Measurements from ENCODE around the gene MIEF2. TPM values are rescaled to one million over a fixed set of nuclear protein-coding genes. Genes with fewer than 3 reads are reported as not detected.
"Not testable (repeated sequence)": the region's sequence is repeated elsewhere in the genome, so short reads cannot be mapped to it uniquely, and the experiment has no call there.

The MIEF2 gene
- total RNA-seq, 1 donor from 2014 or later, result 7.4 TPM

- no peak overlapping the region for H3K4me3 Mint-ChIP-seq (ENCODE audit: unreplicated experiment)
- peaks cover 2% of the 10 kb centered on the region for H3K9me3 Mint-ChIP-seq (ENCODE audit: unreplicated experiment)
- no peaks in the 10 kb centered on the region for H3K27me3 Mint-ChIP-seq (ENCODE audit: unreplicated experiment)
- H3K4me1 Mint-ChIP-seq (ENCODE audit: low read depth, unreplicated experiment), result no peaks in the 10 kb centered on the region
- DNase-seq, result no peak
- TF ChIP-seq, protein P1, sequence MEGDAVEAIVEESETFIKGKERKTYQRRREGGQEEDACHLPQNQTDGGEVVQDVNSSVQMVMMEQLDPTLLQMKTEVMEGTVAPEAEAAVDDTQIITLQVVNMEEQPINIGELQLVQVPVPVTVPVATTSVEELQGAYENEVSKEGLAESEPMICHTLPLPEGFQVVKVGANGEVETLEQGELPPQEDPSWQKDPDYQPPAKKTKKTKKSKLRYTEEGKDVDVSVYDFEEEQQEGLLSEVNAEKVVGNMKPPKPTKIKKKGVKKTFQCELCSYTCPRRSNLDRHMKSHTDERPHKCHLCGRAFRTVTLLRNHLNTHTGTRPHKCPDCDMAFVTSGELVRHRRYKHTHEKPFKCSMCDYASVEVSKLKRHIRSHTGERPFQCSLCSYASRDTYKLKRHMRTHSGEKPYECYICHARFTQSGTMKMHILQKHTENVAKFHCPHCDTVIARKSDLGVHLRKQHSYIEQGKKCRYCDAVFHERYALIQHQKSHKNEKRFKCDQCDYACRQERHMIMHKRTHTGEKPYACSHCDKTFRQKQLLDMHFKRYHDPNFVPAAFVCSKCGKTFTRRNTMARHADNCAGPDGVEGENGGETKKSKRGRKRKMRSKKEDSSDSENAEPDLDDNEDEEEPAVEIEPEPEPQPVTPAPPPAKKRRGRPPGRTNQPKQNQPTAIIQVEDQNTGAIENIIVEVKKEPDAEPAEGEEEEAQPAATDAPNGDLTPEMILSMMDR (IDR thresholded peaks at IDR 0.05; ENCODE audit: partially characterized antibody, unreplicated experiment), result no peak
- no peaks in the 10 kb centered on the region for H3K36me3 Mint-ChIP-seq (ENCODE audit: unreplicated experiment)
- H3K27ac Mint-ChIP-seq (ENCODE audit: unreplicated experiment), result no peak overlapping the region
These were observed 21.3 kb downstream of the MIEF2 start for GRCh38 chr17:18281788-18282187.

GRCh38 chr17:18285296-18285695, 24.8 kb downstream of the MIEF2 start:
- no peaks in the 10 kb centered on the region for H3K36me3 Mint-ChIP-seq (ENCODE audit: unreplicated experiment)
- DNase-seq, result no peak
- TF ChIP-seq, protein P1 (IDR thresholded peaks at IDR 0.05; ENCODE audit: partially characterized antibody, unreplicated experiment), result no peak
- no peak overlapping the region for H3K4me3 Mint-ChIP-seq (ENCODE audit: unreplicated experiment)
- H3K9me3 Mint-ChIP-seq (ENCODE audit: unreplicated experiment), result peaks cover 4% of the 10 kb centered on the region
- H3K27ac Mint-ChIP-seq (ENCODE audit: unreplicated experiment), result no peak overlapping the region
- no peaks in the 10 kb centered on the region for H3K4me1 Mint-ChIP-seq (ENCODE audit: low read depth, unreplicated experiment)
- no peaks in the 10 kb centered on the region for H3K27me3 Mint-ChIP-seq (ENCODE audit: unreplicated experiment)

GRCh38 chr17:18291718-18292540, 31.5 kb downstream of the MIEF2 start:
- H3K36me3 Mint-ChIP-seq (ENCODE audit: unreplicated experiment), result no peaks in the 10 kb centered on the region
- no peaks in the 10 kb centered on the region for H3K4me1 Mint-ChIP-seq (ENCODE audit: low read depth, unreplicated experiment)
- TF ChIP-seq, protein P1 (IDR thresholded peaks at IDR 0.05; ENCODE audit: partially characterized antibody, unreplicated experiment), result no peak
- H3K4me3 Mint-ChIP-seq (ENCODE audit: unreplicated experiment), result no peak overlapping the region
- H3K9me3 Mint-ChIP-seq (ENCODE audit: unreplicated experiment), result peaks cover 6% of the 10 kb centered on the region
- peaks cover 5% of the 10 kb centered on the region for H3K27me3 Mint-ChIP-seq (ENCODE audit: unreplicated experiment)
- DNase-seq, result no peak
- peak overlapping the region; percentile 22 for H3K27ac Mint-ChIP-seq (ENCODE audit: unreplicated experiment)

GRCh38 chr17:18298061-18298460, 37.6 kb downstream of the MIEF2 start:
- not testable (repeated sequence) for H3K9me3 Mint-ChIP-seq (ENCODE audit: unreplicated experiment); H3K4me3 Mint-ChIP-seq (ENCODE audit: unreplicated experiment); H3K36me3 Mint-ChIP-seq (ENCODE audit: unreplicated experiment); H3K27me3 Mint-ChIP-seq (ENCODE audit: unreplicated experiment); H3K4me1 Mint-ChIP-seq (ENCODE audit: low read depth, unreplicated experiment); H3K27ac Mint-ChIP-seq (ENCODE audit: unreplicated experiment); DNase-seq

GRCh38 chr17:18300725-18301480, 40.4 kb downstream of the MIEF2 start:
- no peaks in the 10 kb centered on the region for H3K4me1 Mint-ChIP-seq (ENCODE audit: low read depth, unreplicated experiment)
- TF ChIP-seq, protein P1 (IDR thresholded peaks at IDR 0.05; ENCODE audit: partially characterized antibody, unreplicated experiment), result no peak
- peaks cover 4% of the 10 kb centered on the region for H3K9me3 Mint-ChIP-seq (ENCODE audit: unreplicated experiment)
- H3K27ac Mint-ChIP-seq (ENCODE audit: unreplicated experiment), result no peak overlapping the region
- peaks cover 4% of the 10 kb centered on the region for H3K36me3 Mint-ChIP-seq (ENCODE audit: unreplicated experiment)
- peaks cover 3% of the 10 kb centered on the region for H3K27me3 Mint-ChIP-seq (ENCODE audit: unreplicated experiment)
- DNase-seq, result no peak
- H3K4me3 Mint-ChIP-seq (ENCODE audit: unreplicated experiment), result no peak overlapping the region

GRCh38 chr17:18303206-18303605, 42.7 kb downstream of the MIEF2 start:
- H3K9me3 Mint-ChIP-seq (ENCODE audit: unreplicated experiment); H3K27ac Mint-ChIP-seq (ENCODE audit: unreplicated experiment); DNase-seq; H3K4me3 Mint-ChIP-seq (ENCODE audit: unreplicated experiment); H3K4me1 Mint-ChIP-seq (ENCODE audit: low read depth, unreplicated experiment); H3K27me3 Mint-ChIP-seq (ENCODE audit: unreplicated experiment); H3K36me3 Mint-ChIP-seq (ENCODE audit: unreplicated experiment): not testable (repeated sequence)

Measured in glutamatergic neuron (in vitro differentiated cells).